Neural crest cell (in vitro differentiated cells): Measurements from ENCODE around the gene SOD3. TPM values are rescaled to one million over a fixed set of nuclear protein-coding genes. Genes with fewer than 3 reads are reported as not detected.

Source experiments
- DNase-seq: peaks from one replicate; pipeline ENCODE4 v3.0.0; 2021; ENCODE audit warnings: low read depth, mixed read lengths, low spot score
- H3K27ac Mint-ChIP-seq: one replicate; pipeline ENCODE4 v1.8.0; 2021; ENCODE audit warnings: mild to moderate bottlenecking, mixed read lengths; ENCODE audit not compliant: unreplicated experiment
- H3K27me3 Mint-ChIP-seq: 2 replicates; pipeline ENCODE4 v1.8.0; 2021; ENCODE audit warnings: low read depth, mild to moderate bottlenecking, mixed read lengths
- H3K36me3 Mint-ChIP-seq: 2 replicates; pipeline ENCODE4 v1.8.0; 2021; ENCODE audit warnings: low read depth, mild to moderate bottlenecking, mixed read lengths
- H3K4me1 Mint-ChIP-seq: 2 replicates; pipeline ENCODE4 v1.8.0; 2021; ENCODE audit warnings: mixed read lengths
- H3K4me3 Mint-ChIP-seq: one replicate; pipeline ENCODE4 v1.8.0; 2021; ENCODE audit warnings: mild to moderate bottlenecking, mixed read lengths
- H3K9me3 Mint-ChIP-seq: 2 replicates; pipeline ENCODE4 v1.8.0; 2021; ENCODE audit warnings: mixed read lengths
- CTCF ChIP-seq: fragments of 200-600 bp; sonication (generic); conservative IDR thresholded peaks from 2 replicates; pipeline ENCODE4 v1.5.0; 2021; ENCODE audit warnings: antibody characterized with exemption, mild to moderate bottlenecking
- total RNA-seq: library from RNA; stranded (reverse); gene quantifications from 2 replicates; pipeline ENCODE4 v1.2.1, GENCODE V29; 2021

SOD3 gene
- total RNA-seq, 1 donor from 2014 or later: 0.16 TPM

- no peak overlapping the region for H3K27ac Mint-ChIP-seq
- no peak for DNase-seq
- H3K4me3 Mint-ChIP-seq: no peak overlapping the region
- no peaks in the 10 kb centered on the region for H3K9me3 Mint-ChIP-seq
- H3K27me3 Mint-ChIP-seq: peaks cover 52% of the 10 kb centered on the region
- peaks cover 7% of the 10 kb centered on the region for H3K4me1 Mint-ChIP-seq
- TF ChIP-seq CTCF: no peak
- no peaks in the 10 kb centered on the region for H3K36me3 Mint-ChIP-seq
Observed at GRCh38 chr4:24802648-24803047, 7.3 kb downstream of the SOD3 start.

- no peak overlapping the region for H3K4me3 Mint-ChIP-seq
- peaks cover 7% of the 10 kb centered on the region for H3K4me1 Mint-ChIP-seq
- H3K27ac Mint-ChIP-seq: no peak overlapping the region
- no peaks in the 10 kb centered on the region for H3K36me3 Mint-ChIP-seq
- H3K9me3 Mint-ChIP-seq: no peaks in the 10 kb centered on the region
- no peak for DNase-seq
- H3K27me3 Mint-ChIP-seq: peaks cover 33% of the 10 kb centered on the region
- no peak for TF ChIP-seq CTCF
Observed at GRCh38 chr4:24805067-24805466, 9.7 kb downstream of the SOD3 start.

- Mint-ChIP-seq H3K36me3 (no peaks in the 10 kb centered on the region), H3K4me3 (no peak overlapping the region), H3K4me1 (peaks cover 4% of the 10 kb centered on the region), H3K27ac (no peak overlapping the region), H3K9me3 (no peaks in the 10 kb centered on the region), H3K27me3 (peaks cover 28% of the 10 kb centered on the region)
- no peak for DNase-seq
- no peak for TF ChIP-seq CTCF
Observed at GRCh38 chr4:24805566-24805965, 10.2 kb downstream of the SOD3 start.

GRCh38 chr4:24806206-24806990 is 11.0 kb downstream of the SOD3 start:
- Mint-ChIP-seq H3K9me3 (no peaks in the 10 kb centered on the region), H3K27ac (no peak overlapping the region)
- no peak for DNase-seq

GRCh38 chr4:24807611-24808010 is 12.2 kb downstream of the SOD3 start:
- no peaks in the 10 kb centered on the region for H3K9me3 Mint-ChIP-seq
- no peaks in the 10 kb centered on the region for H3K4me1 Mint-ChIP-seq
- no peak for DNase-seq
- no peak overlapping the region for H3K4me3 Mint-ChIP-seq
- H3K27me3 Mint-ChIP-seq: peaks cover 8% of the 10 kb centered on the region
- H3K36me3 Mint-ChIP-seq: peaks cover 4% of the 10 kb centered on the region
- TF ChIP-seq CTCF: no peak
- no peak overlapping the region for H3K27ac Mint-ChIP-seq

More at GRCh38 chr4:24806206-24806990, 11.0 kb downstream of the SOD3 start:
- H3K36me3 Mint-ChIP-seq: no peaks in the 10 kb centered on the region
- H3K27me3 Mint-ChIP-seq: peaks cover 20% of the 10 kb centered on the region
- TF ChIP-seq CTCF: no peak
- no peaks in the 10 kb centered on the region for H3K4me1 Mint-ChIP-seq
- no peak overlapping the region for H3K4me3 Mint-ChIP-seq
